Measurements from ENCODE around the gene FHIT.

Gene FHIT

DNA sequence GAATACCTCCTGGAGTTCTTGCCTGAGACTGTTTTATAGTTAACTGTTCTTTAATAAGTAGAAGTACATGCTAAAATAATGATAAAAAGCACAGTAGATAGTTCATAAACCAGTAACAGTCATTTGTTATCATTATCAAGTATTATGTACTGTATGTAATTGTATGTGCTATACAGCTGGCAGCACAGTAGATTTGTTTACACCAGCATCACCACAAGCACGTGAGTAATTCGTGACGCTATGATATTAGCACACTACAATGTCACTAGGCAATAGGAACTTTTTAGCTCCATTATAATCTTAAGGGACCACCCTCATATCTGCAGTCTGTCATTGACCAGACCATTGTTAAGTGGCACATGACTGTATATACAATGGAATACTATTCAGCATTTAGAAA, 534.7 kb downstream of the FHIT start:
- TF ChIP-seq, protein P1, sequence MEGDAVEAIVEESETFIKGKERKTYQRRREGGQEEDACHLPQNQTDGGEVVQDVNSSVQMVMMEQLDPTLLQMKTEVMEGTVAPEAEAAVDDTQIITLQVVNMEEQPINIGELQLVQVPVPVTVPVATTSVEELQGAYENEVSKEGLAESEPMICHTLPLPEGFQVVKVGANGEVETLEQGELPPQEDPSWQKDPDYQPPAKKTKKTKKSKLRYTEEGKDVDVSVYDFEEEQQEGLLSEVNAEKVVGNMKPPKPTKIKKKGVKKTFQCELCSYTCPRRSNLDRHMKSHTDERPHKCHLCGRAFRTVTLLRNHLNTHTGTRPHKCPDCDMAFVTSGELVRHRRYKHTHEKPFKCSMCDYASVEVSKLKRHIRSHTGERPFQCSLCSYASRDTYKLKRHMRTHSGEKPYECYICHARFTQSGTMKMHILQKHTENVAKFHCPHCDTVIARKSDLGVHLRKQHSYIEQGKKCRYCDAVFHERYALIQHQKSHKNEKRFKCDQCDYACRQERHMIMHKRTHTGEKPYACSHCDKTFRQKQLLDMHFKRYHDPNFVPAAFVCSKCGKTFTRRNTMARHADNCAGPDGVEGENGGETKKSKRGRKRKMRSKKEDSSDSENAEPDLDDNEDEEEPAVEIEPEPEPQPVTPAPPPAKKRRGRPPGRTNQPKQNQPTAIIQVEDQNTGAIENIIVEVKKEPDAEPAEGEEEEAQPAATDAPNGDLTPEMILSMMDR (IDR thresholded peaks at IDR 0.05; ENCODE audit: borderline replicate concordance, insufficient read depth, low read depth, low read length), result no peak
- H3K4me3 ChIP-seq (ENCODE audit: low read depth, low read length), result no peak overlapping the region

DNA sequence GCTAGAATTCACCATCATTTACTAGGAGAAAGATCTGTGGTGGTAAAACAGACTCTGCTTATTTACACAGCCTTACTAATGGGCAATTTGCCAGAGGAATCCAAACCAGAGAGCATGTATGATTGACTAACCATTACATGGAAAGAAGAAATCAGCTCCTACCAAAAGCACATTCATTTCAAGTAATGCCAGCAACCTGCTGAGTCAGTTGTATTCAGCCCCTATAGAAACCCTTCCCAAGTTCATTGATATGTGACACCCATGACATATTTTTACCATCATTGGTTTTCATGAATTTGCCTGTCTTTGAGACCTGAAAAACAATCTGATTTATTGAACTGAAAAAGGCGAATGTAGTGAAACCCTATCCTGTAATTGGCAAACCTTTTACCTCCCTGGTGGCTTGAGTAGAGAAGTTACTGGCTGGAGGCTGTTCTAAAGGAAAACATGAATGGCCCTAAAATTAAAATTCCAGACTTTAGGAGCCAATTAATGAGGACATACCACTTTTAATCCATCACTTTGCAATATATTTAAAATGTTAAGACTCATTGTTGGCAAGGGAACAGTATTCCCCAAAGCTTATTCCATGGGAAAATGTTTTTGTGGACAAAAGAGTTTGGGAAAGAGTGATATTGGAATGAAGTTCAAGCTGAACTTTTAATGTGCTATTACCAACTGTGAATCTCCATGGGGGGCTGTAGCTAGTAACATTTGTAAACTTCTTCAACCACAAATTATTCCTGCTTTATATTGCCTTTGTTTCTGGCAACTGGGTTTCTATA, 542.9 kb downstream of the FHIT start:
- TF ChIP-seq, protein P1 (IDR thresholded peaks at IDR 0.05; ENCODE audit: borderline replicate concordance, insufficient read depth, low read depth, low read length), result no peak
- no peak overlapping the region for H3K4me3 ChIP-seq (ENCODE audit: low read depth, low read length)

DNA sequence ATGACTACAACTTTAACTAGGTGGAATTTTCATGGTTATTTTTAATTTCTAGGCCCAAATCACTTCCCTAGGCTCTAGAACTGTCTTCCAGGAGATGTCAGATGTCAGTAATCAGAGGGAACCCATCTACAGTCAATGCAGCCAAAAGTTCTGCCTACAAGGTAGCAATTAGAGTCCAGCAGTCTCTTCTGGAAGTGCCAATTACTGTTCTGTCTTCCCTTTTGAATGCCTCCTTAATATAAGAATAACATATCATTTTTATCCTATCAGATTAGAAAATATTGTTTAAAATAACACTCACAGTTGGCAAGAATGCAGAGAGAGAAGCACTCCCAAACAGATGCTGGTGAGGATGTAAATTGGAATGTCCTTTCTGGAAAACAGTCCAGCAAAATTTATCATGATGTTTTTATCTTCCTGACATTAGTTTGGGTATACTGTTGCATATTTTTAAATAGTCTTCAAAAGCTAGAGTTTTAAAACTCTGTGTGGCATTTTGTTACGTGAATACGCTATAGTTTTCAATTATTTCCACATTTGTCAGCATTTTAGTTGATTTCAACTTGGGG, 543.7 kb downstream of the FHIT start:
- no peak overlapping the region for H3K4me3 ChIP-seq (ENCODE audit: low read depth, low read length)
- TF ChIP-seq, protein P1 (IDR thresholded peaks at IDR 0.05; ENCODE audit: borderline replicate concordance, insufficient read depth, low read depth, low read length), result no peak

DNA sequence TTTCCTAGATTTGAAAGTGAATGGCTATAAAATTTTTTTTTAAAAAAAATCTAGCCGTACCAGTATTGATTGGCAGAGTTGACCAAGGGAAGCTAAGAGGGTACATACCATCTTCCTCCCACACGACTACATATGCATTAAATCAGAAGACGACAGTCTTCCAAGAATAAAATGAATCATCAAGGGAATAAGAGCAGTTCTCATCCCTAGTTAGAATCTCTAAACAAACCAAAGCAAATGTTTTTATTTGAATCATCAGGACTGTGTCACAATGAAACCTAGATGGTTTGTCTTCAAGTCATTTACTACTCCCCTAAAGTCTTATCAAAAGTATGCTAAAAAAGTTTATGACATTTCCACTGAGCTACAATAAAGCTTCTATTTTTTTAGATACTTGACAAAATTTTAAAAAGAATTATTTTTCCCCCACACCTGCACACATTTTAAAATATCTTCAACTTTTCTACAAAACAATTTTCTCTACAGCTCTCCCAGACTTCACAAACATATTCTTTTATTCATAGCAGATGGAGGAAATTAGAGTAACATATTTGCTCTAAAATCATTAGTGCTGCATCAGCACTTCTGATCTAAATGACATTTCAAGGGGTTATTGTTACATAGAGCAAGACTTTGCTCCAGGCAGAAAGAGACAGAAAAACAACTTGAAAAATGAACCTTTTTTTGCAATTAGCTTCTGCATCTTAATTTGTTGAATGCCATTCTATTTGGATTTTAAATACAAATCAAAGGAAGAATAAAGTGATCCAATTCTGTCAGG, 547.1 kb downstream of the FHIT start:
- TF ChIP-seq, protein P1 (IDR thresholded peaks at IDR 0.05; ENCODE audit: borderline replicate concordance, insufficient read depth, low read depth, low read length), result no peak
- no peak overlapping the region for H3K4me3 ChIP-seq (ENCODE audit: low read depth, low read length)

DNA sequence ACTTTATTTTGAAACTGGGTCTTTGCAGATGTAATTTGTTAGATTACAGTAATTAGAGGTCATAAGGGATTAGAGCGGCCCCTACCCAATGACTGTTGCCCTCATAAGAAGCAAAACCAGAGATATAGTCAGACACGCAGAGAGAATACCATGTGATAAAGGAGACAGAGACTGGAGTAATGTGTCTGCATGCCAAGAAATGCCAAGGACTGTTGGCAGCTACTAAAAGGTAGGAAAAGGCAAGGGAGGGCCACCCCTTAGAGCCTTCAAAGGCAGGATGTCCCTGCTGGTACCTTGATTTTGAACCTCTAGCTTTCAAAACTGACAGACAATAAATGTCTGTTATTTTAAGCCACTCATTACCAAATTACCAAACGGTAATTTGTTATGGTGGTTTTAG, 548.2 kb downstream of the FHIT start:
- H3K4me3 ChIP-seq (ENCODE audit: low read depth, low read length), result no peak overlapping the region
- TF ChIP-seq, protein P1 (IDR thresholded peaks at IDR 0.05; ENCODE audit: borderline replicate concordance, insufficient read depth, low read depth, low read length), result no peak

DNA sequence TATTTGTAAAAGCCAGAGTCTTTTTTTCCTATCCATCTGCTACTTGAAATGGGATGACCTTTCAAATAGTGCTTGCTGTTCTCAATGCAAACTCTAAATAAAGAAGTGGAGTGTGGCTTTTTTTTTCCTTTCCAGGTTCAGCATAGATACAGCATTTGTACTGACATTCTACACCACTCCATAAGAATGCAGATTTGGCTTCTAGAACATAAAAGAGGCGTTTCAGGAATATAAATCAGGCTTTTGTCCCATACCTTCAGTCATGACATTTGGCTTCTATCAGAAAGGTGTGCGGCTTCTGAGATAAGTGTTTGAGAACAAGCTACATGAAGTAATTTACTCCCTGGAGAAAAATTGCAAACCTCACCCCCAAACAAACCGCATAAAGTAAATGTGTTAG, 553.1 kb downstream of the FHIT start:
- TF ChIP-seq, protein P1 (IDR thresholded peaks at IDR 0.05; ENCODE audit: borderline replicate concordance, insufficient read depth, low read depth, low read length), result no peak
- no peak overlapping the region for H3K4me3 ChIP-seq (ENCODE audit: low read depth, low read length)
